Suprapubic skin (tissue), 4 donors: ENCODE data around the gene FA2H.

Experiments used
- CTCF ChIP-seq, 2 donors: fragments of 200-600 bp in 1 of 2; fragments of 450-650 bp in 1 of 2; sonication (generic) in 1 of 2; IDR thresholded peaks; one replicate each; pipeline ENCODE4 v1.5.1; 2016 to 2019; ENCODE audit warnings: antibody characterized with exemption in 2 of 2, mild to moderate bottlenecking in 1 of 2, moderate library complexity in 1 of 2
- POLR2A ChIP-seq, 2 donors: fragments of 450-650 bp; IDR thresholded peaks; one replicate each; pipeline ENCODE4 v1.6.1; 2017; ENCODE audit warnings: antibody characterized with exemption in 2 of 2, mild to moderate bottlenecking in 2 of 2, moderate library complexity in 2 of 2
- POLR2AphosphoS5 ChIP-seq, 3 donors: sonication (generic); formaldehyde crosslinking; IDR thresholded peaks; one replicate each; pipeline ENCODE4 v1.6.1; 2017; ENCODE audit warnings: antibody characterized with exemption in 3 of 3

- no peak for TF ChIP-seq CTCF (IDR thresholded peaks at IDR 0.05)
- no peak for TF ChIP-seq POLR2A (IDR thresholded peaks at IDR 0.05)
- no peak for TF ChIP-seq POLR2AphosphoS5 (IDR thresholded peaks at IDR 0.05)
Measured at GRCh38 chr16:74748616-74749026, 26.0 kb downstream of the FA2H start.
